ENCODE data around the gene WNK1.
"Not testable (repeated sequence)": the region's sequence is repeated elsewhere in the genome, so short reads cannot be mapped to it uniquely, and the experiment has no call there.

Gene WNK1

GRCh38 chr12:817941-818600 is 65.7 kb downstream of the WNK1 start:
- DNase-seq (ENCODE audit: low read depth in 2 of 2), result no peak

DNA sequence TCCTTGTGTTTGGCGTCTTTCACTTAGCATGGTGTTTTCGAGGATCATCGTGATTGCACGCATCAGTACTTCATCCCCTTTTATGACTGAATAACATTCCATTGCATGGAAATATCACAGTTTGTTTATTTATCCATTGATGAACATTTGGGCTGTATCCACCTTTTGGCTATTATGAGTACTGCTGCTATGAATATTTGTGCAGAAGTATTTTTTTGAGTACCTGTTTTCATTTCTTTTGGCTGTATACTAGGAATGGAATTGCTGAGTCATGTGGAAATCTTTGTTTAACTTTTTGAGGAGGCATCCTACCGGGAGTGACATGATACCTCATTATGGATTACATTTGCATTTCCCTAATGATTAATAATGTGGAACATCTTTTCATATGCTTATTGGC is 66.4 kb downstream of the WNK1 start:
- DNase-seq (ENCODE audit: low read depth in 2 of 2), result no peak

DNA sequence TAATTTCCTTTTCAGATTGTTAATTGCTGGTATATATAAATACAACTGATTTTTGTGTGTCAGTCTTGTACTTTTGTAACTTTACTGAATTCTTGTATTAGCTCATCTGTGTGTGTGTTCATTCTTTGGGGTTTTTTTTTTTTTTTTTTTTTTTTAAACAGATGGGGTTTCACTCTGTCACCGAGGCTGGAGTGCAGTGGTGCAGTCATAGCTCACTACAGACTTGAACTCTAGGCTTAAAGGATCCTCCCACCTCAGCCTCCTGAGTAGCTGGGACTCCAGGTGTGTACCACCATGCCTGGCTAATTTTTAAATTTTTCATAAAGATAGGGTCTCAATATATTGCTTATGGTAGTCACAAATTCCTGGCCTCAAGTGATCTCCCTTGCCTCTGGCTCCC is 68.0 kb downstream of the WNK1 start:
- DNase-seq (ENCODE audit: low read depth in 2 of 2), result no peak

DNA sequence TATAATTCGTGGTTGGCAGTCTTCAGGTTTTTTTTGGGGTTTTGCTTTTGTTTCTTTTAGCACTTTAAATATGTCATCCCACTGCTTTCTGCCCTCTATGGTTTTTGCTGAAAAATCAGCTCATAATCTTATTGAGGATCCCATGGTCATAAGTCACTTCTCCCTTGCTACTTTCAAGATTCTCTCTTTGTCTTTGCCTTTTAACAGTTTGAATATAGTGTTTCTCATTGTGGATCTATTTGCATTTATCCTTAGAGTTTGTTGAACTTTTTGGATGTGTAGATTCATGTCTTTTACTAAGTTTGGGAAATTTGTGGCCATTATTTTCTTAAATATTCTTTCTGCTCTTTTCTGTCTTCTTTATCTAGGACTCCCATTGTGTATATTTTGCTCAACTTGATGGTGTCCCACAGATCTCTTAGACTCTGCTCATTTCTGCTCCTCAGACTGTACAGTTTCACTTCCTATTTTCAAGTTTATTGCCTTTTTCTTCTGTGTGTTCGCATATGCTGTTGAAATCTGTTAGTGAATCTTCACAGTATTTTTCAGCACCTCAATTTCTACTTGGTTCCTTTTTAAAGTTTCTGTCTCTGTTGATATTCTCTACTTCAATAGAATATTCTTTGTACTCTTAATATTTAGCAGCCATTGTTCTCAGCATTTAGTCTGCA is 70.8 kb downstream of the WNK1 start:
- DNase-seq (ENCODE audit: low read depth in 2 of 2), result no peak

DNA sequence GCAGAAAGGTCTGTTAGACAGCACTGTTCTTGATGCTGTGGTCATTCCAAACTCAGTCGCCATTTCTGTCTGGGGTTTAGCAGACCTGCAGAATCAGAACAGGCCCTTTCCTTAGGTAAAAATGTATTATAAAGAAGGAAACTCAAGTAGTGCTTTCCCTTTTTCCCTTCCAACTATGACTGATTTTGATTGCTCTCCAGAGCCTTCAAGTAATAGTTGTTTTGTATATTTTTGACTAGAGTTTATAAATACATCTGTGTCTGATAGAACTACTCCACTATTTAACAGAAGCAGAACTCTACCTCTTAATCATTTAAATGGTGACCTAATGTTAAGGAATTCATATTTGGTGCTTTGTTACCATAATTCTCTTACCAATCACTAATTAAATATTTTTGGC is 74.0 kb downstream of the WNK1 start:
- DNase-seq (ENCODE audit: low read depth in 2 of 2), result no peak

- no peak for DNase-seq (ENCODE audit: low read depth in 2 of 2)
Observed at GRCh38 chr12:828726-829395, 76.5 kb downstream of the WNK1 start.

DNA sequence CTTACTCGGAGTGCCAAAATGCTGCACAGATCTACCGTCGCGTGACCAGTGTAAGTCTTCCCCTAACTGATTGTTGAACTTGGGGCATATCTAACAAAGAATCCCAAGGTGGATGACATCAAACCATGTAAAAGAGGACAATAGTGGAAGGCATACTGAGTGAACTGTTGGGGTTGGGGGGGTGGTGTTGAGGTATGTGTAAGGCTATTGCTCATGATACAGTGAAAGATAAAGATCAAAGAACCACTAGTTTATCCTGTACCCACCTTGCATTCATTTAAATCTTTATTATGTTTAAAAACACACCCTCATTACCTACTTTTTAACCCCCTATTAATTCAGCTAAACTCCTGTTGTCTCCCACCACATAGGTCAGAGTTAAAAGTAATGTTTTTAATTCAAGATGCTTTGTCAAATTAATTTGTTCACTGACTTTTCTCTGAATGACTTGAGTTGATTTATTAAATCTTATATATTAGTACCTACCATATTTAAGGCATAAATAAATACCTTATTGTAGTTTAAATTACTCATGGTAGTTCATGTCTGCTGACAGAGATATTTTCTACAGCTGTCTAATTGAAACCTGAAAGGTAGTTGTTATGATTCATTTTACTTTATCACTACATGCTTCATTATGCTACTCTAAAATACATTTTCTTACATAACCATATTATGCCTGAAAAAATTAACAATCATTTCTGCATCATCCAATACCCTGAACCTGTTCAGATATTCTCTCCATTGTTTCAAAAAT is 77.9 kb downstream of the WNK1 start:
- no peak for DNase-seq (ENCODE audit: low read depth in 2 of 2)

DNA sequence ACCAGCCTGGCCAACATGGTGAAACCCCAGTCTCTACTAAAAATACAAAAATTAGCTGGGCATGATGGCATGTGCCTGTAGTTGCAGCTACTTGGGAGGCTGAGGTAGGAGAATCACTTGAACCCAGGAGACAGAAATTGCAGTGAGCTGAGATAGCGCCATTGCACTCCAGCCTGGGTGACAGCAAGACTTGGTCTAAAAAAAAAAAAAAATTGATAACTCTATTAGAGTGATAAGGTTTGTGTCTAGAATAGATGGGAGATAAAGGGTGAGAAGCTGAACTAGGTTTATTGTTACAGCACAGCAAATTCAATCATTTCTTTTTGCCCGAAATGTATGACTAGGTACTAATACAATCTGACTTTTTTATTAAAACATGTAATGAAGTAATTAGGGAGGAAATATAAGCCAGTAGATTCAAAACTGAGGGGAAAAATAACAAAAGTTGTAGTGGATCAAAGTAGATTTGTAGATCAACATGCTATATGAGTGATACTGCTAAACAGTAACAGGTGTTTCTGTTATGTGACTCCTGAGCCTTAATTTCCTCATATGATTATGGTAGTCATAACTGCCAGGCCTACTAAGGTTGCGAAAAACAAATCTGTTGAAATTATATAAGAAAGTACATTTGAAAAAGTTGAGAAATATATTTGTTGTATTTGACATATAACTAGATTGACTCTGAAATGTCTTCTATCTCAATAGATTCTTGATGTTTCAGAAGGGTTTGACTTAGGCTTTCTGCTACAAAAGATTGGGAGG is 83.6 kb downstream of the WNK1 start:
- DNase-seq (ENCODE audit: low read depth in 2 of 2), result no peak

DNA sequence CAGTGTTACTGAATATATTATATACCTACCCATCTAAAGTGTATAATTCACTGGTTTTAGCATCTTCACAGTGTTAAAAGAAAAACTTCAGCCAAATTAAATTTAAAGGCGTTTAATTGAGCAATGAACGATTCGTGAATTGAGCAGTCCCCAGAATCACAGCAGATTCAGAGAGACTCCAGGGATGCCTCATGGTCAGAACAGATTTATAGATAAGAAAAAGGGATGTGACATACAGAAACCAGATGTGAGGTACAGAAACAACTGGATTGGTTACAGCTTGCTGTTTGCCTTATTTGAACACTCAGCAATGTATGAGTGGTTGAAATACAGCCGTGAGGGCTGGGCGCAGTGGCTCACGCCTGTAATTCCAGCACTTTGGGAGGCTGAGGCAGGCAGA is 84.6 kb downstream of the WNK1 start:
- no peak for DNase-seq (ENCODE audit: low read depth in 2 of 2)

DNA sequence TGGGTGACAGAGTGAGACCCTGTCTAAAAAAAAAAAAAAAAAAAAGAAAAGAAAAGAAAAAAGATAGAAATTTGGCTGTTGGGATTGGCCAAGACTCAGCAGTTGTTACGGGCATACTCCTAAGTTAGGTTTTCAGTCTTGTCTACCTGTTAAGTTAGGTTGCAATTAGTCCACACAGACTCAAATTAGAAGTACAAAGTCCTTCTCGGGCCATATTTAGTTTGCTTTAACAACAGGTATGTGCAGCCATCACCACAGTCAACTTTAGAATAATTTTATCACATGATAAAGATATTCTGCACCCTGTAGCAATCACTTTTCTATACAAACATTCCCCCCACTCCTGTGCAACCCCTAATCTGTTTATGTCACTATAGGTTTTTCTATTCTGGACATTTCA is 85.2 kb downstream of the WNK1 start:
- DNase-seq (ENCODE audit: low read depth in 2 of 2), result no peak

- no peak for DNase-seq (ENCODE audit: low read depth in 2 of 2)
Observed at GRCh38 chr12:843609-844008, 91.2 kb downstream of the WNK1 start.

DNA sequence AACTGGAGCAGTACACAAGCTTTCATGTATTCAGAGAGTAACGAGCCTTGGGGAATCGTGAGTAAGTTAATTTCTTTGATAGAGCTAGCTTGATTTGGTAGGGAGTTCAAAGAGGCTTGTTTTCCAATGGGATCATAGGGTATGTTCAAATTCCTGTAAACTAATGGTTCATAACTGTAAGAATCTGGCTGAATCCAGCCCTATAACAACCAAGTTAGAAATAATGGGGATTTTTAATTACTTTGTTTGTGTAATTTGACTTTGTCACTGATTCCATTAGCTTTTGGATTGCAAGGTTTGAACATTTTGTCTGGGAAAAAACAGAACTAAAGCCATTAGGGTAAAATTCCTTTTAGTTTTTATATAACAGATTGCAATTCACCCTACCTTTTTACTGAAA is 94.0 kb downstream of the WNK1 start:
- no peak for DNase-seq (ENCODE audit: low read depth in 2 of 2)

- DNase-seq (ENCODE audit: low read depth in 2 of 2), result no peak
Observed at GRCh38 chr12:848173-848865, 95.9 kb downstream of the WNK1 start.

DNA sequence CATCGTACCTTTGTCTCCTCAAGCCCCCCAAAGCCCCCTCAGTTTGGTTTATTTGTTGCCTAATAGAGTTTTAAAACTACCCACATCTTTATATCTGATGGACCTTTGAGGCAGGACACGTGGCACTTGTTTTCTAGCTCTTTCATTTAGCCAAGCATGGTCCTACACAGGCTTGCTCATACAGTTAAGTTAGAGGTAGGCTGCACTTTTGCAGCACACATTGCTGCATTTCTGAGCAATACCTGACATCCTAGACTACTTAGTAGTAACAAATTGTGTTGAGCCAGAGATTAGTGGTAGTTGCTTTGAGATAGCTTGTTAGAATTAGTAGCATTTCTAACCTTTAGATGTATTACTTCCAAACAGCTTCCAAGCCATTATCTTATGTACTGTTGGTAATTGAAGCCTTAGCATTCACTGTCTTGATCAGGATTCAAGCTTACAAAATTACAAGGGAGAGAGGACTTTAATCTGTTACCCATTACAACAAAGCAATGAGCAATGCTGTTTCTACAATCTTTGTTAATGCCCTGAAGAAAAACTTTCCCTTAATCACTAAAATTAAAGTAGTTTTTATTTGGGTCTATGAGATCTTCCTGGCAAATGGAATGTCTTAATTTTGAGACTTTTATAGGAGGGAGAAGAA is 96.6 kb downstream of the WNK1 start:
- no peak for DNase-seq (ENCODE audit: low read depth in 2 of 2)

- not testable (repeated sequence) for DNase-seq (ENCODE audit: low read depth in 2 of 2)
Observed at GRCh38 chr12:849733-850437, 97.5 kb downstream of the WNK1 start.

DNA sequence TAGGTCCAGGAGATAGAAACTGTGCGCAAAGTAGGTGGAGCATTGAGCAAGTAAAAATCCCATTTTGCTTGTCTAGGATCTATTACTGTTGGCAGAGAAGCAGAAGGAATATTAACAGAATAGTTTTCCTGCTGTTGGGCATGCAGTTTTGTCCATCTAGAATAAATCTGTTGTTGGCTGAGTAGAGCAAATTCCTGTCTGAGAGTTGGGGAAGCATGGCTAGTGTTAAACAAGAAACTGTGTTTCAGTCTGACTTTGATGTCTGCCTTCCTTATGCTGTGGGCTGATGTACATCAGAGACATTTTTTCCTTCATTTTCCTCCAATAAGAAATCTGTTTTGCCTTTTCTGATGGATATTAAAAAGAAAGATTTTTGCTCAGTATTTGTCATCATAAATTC is 99.0 kb downstream of the WNK1 start:
- DNase-seq (ENCODE audit: low read depth in 2 of 2), result no peak

- DNase-seq (ENCODE audit: low read depth in 2 of 2), result no peak
Observed at GRCh38 chr12:851913-852312, 99.5 kb downstream of the WNK1 start.

DNA sequence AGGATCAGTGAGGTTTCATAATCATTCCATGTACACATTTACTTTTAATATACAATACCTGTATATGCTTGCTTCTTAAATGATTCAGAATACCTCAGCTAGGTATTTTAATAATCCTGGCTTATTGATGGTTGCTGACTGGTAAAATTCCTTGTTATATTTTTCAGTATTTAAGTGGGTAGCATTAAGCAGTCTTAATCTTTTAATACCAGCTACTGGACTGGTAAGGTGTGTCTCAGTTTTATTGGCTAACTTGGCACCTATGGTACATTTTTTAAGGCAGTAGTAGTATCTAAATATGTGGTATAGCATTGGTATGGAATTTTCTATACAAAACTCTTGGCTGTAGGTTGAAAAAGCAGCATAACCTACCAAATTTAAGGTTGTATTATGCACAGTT is 100.5 kb downstream of the WNK1 start:
- no peak for DNase-seq (ENCODE audit: low read depth in 2 of 2)

GRCh38 chr12:857611-858010 is 105.2 kb downstream of the WNK1 start:
- DNase-seq (ENCODE audit: low read depth in 2 of 2), result no peak

- DNase-seq (ENCODE audit: low read depth in 2 of 2), result no peak
Observed at GRCh38 chr12:862303-862911, 110.0 kb downstream of the WNK1 start.

All from stimulated activated CD8-positive, alpha-beta memory T cell treated with anti-CD3 and anti-CD28 coated beads, Interleukin-15, amount 100 ng/mL, for 4 hours (primary cell).